Astrocyte (in vitro differentiated cells and primary cell): ENCODE measurements around the gene PPP1R12B.

ENCODE experiments used
- CTCF ChIP-seq: IDR thresholded peaks from 2 replicates; pipeline ENCODE4 v1.5.1; 2011; ENCODE audit warnings: low read depth, mild to moderate bottlenecking, inconsistent platforms, low read length, moderate library complexity; ENCODE audit not compliant: insufficient read depth
- EZH2 ChIP-seq: IDR thresholded peaks from 2 replicates; pipeline ENCODE4 v1.6.1; 2012; ENCODE audit warnings: mild to moderate bottlenecking, low read length, inconsistent platforms; ENCODE audit not compliant: insufficient read depth

- TF ChIP-seq CTCF, result no peak
- no peak for TF ChIP-seq EZH2
Observed at GRCh38 chr1:202310071-202310725, 38.3 kb upstream of the PPP1R12B start.
